Activated CD8-positive, alpha-beta T cell treated with anti-CD3 and anti-CD28 coated beads for 36 hours (primary cell): ENCODE data around the gene PRKAR1A. TPM values are rescaled to one million over a fixed set of nuclear protein-coding genes. Genes with fewer than 3 reads are reported as not detected.
"Not testable (repeated sequence)": the region's sequence is repeated elsewhere in the genome, so short reads cannot be mapped to it uniquely, and the experiment has no call there.

ENCODE experiments used
- ATAC-seq: fragments of 200-7000 bp; cut with Tn5 transposase; one replicate; pipeline ENCODE4 v1.10.0; 2021; ENCODE audit warnings: mild to moderate bottlenecking, moderate library complexity
- CTCF ChIA-PET: fragments of 350-600 bp; sonication (Branson Sonifier 250); formaldehyde crosslinking; loops from one replicate; lab custom pipeline; 2021; ENCODE audit warnings: antibody characterized with exemption; lab: Charles Lee
- POLR2A ChIA-PET: fragments of 350-600 bp; sonication (Branson Sonifier 250); formaldehyde crosslinking; loops from one replicate; lab custom pipeline; 2021; ENCODE audit warnings: antibody characterized with exemption; lab: Charles Lee
- DNase-seq: peaks from one replicate; pipeline ENCODE4 v3.0.0-alpha.2; 2020
- H3K27ac Mint-ChIP-seq: one replicate; pipeline ENCODE4 v1.8.0; 2021; ENCODE audit warnings: mild to moderate bottlenecking, mixed read lengths
- H3K27me3 Mint-ChIP-seq: one replicate; pipeline ENCODE4 v1.8.0; 2021; ENCODE audit warnings: mixed read lengths
- H3K36me3 Mint-ChIP-seq: one replicate; pipeline ENCODE4 v1.8.0; 2021; ENCODE audit warnings: low read depth, mixed read lengths
- H3K4me1 Mint-ChIP-seq: one replicate; pipeline ENCODE4 v1.8.0; 2021; ENCODE audit warnings: low read depth, mixed read lengths
- H3K4me3 Mint-ChIP-seq: one replicate; pipeline ENCODE4 v1.8.0; 2021; ENCODE audit warnings: mild to moderate bottlenecking, moderate library complexity, mixed read lengths
- H3K9me3 Mint-ChIP-seq: one replicate; pipeline ENCODE4 v1.8.0; 2021; ENCODE audit warnings: mixed read lengths
- CTCF ChIP-seq: fragments of 200-600 bp; IDR thresholded peaks from one replicate; pipeline ENCODE4 v1.8.0; 2022; ENCODE audit warnings: antibody characterized with exemption, mild to moderate bottlenecking
- intact Hi-C: fragments of 100-400 bp; cut with micrococcal nuclease; formaldehyde crosslinking; loops from one replicate; pipeline ENCODE4 v1.10.0; 2022
- total RNA-seq, 2 experiments: library from RNA; stranded (reverse); gene quantifications; one replicate each; pipeline ENCODE4 v1.2.3, GENCODE V29; 2021

The PRKAR1A gene
- total RNA-seq, 2 experiments from 2014 or later: 157 to 168 TPM

GRCh38 chr17:68514831-68515635, 2.8 kb downstream of the PRKAR1A start:
- Mint-ChIP-seq H3K27ac (no peak overlapping the region), H3K36me3 (peaks cover 53% of the 10 kb centered on the region), H3K27me3 (no peaks in the 10 kb centered on the region), H3K9me3 (no peaks in the 10 kb centered on the region), H3K4me3 (no peak overlapping the region), H3K4me1 (peaks cover 55% of the 10 kb centered on the region)
- intact Hi-C loops: no loop called here
- DNase-seq (no peak), ATAC-seq (no peak)
- POLR2A ChIA-PET: no interaction called here
- CTCF ChIA-PET: interaction anchor here (1.0 kb wide), 1 partner anchor 13 kb away, joined by 4 read pairs; no protein-coding TSS in a partner anchor
- TF ChIP-seq CTCF: no peak

- Mint-ChIP-seq H3K4me1 (peaks cover 44% of the 10 kb centered on the region), H3K9me3 (no peaks in the 10 kb centered on the region), H3K36me3 (peaks cover 53% of the 10 kb centered on the region), H3K4me3 (no peak overlapping the region), H3K27ac (no peak overlapping the region), H3K27me3 (no peaks in the 10 kb centered on the region)
- ChIA-PET CTCF (no interaction called here), POLR2A (no interaction called here)
- intact Hi-C loops: no loop called here
- TF ChIP-seq CTCF: no peak
- DNase-seq: no peak
- ATAC-seq: no peak
These were observed 4.5 kb downstream of the PRKAR1A start for GRCh38 chr17:68516732-68517131.

GRCh38 chr17:68517605-68518004, 5.4 kb downstream of the PRKAR1A start:
- H3K9me3 Mint-ChIP-seq, H3K4me3 Mint-ChIP-seq, ATAC-seq, POLR2A ChIA-PET, CTCF ChIA-PET, H3K27ac Mint-ChIP-seq, DNase-seq, intact Hi-C loops, H3K27me3 Mint-ChIP-seq: not testable (repeated sequence)
- peaks cover 56% of the 10 kb centered on the region for H3K36me3 Mint-ChIP-seq
- peaks cover 50% of the 10 kb centered on the region for H3K4me1 Mint-ChIP-seq

GRCh38 chr17:68518063-68518815, 6.0 kb downstream of the PRKAR1A start:
- intact Hi-C loops: no loop called here
- ChIA-PET CTCF (no interaction called here), POLR2A (no interaction called here)
- Mint-ChIP-seq H3K36me3 (peaks cover 56% of the 10 kb centered on the region), H3K4me1 (peaks cover 55% of the 10 kb centered on the region), H3K4me3 (no peak overlapping the region), H3K9me3 (no peaks in the 10 kb centered on the region), H3K27ac (no peak overlapping the region), H3K27me3 (no peaks in the 10 kb centered on the region)
- ATAC-seq (no peak), DNase-seq (no peak)
- no peak for TF ChIP-seq CTCF

GRCh38 chr17:68519051-68519450, 6.8 kb downstream of the PRKAR1A start:
- H3K9me3 Mint-ChIP-seq, ATAC-seq, CTCF ChIA-PET, H3K27me3 Mint-ChIP-seq, DNase-seq, H3K27ac Mint-ChIP-seq, POLR2A ChIA-PET, intact Hi-C loops, H3K4me3 Mint-ChIP-seq: not testable (repeated sequence)
- peaks cover 55% of the 10 kb centered on the region for H3K36me3 Mint-ChIP-seq
- H3K4me1 Mint-ChIP-seq: peaks cover 47% of the 10 kb centered on the region

GRCh38 chr17:68519911-68520310, 7.7 kb downstream of the PRKAR1A start:
- H3K36me3 Mint-ChIP-seq: peaks cover 56% of the 10 kb centered on the region
- ChIA-PET CTCF (no interaction called here), POLR2A (no interaction called here)
- DNase-seq: no peak
- TF ChIP-seq CTCF: no peak
- H3K27ac Mint-ChIP-seq: no peak overlapping the region
- no peaks in the 10 kb centered on the region for H3K9me3 Mint-ChIP-seq
- H3K4me1 Mint-ChIP-seq: peaks cover 38% of the 10 kb centered on the region
- H3K27me3 Mint-ChIP-seq: no peaks in the 10 kb centered on the region
- no peak overlapping the region for H3K4me3 Mint-ChIP-seq
- intact Hi-C loops: no loop called here
- no peak for ATAC-seq
